ENCODE measurements around the gene DAP.

The DAP gene

GRCh38 chr5:10712574-10713366 is 48.3 kb downstream of the DAP start:
- DNase-seq (ENCODE audit: low read depth) = no peak
- no peak for TF ChIP-seq CTCF (conservative IDR thresholded peaks at IDR 0.05; ENCODE audit: low read depth, low read length)
- no peak overlapping the region for H3K4me3 ChIP-seq (ENCODE audit: low read depth, low read length)

- no peak for TF ChIP-seq CTCF (conservative IDR thresholded peaks at IDR 0.05; ENCODE audit: low read depth, low read length)
- H3K4me3 ChIP-seq (ENCODE audit: low read depth, low read length) = no peak overlapping the region
- DNase-seq (ENCODE audit: low read depth) = no peak
Measured at GRCh38 chr5:10711562-10711961, 49.5 kb downstream of the DAP start.

GRCh38 chr5:10710513-10711128 is 50.4 kb downstream of the DAP start:
- H3K4me3 ChIP-seq (ENCODE audit: low read depth, low read length) = no peak overlapping the region
- no peak for TF ChIP-seq CTCF (conservative IDR thresholded peaks at IDR 0.05; ENCODE audit: low read depth, low read length)
- no peak for DNase-seq (ENCODE audit: low read depth)

- H3K4me3 ChIP-seq (ENCODE audit: low read depth, low read length) = no peak overlapping the region
- TF ChIP-seq CTCF (conservative IDR thresholded peaks at IDR 0.05; ENCODE audit: low read depth, low read length) = no peak
Measured at GRCh38 chr5:10709933-10710332, 51.1 kb downstream of the DAP start.

GRCh38 chr5:10709409-10709808 is 51.6 kb downstream of the DAP start:
- no peak overlapping the region for H3K4me3 ChIP-seq (ENCODE audit: low read depth, low read length)
- TF ChIP-seq CTCF (conservative IDR thresholded peaks at IDR 0.05; ENCODE audit: low read depth, low read length) = no peak
- DNase-seq (ENCODE audit: low read depth) = no peak

More at GRCh38 chr5:10709933-10710332, 51.1 kb downstream of the DAP start:
- DNase-seq (ENCODE audit: low read depth) = no peak

GRCh38 chr5:10708189-10708944 is 52.7 kb downstream of the DAP start:
- DNase-seq (ENCODE audit: low read depth) = no peak
- no peak for TF ChIP-seq CTCF (conservative IDR thresholded peaks at IDR 0.05; ENCODE audit: low read depth, low read length)
- no peak overlapping the region for H3K4me3 ChIP-seq (ENCODE audit: low read depth, low read length)
